Psoas muscle (tissue), 8 donors: ENCODE data around the gene TMPRSS9. TPM values are rescaled to one million over a fixed set of nuclear protein-coding genes. Genes with fewer than 3 reads are reported as not detected.
A peak's percentile ranks its signal among the peaks of the same experiment; 100 is the strongest.

Source experiments
- ATAC-seq, 4 donors: fragments of 200-7000 bp; cut with Tn5 transposase; one replicate each; pipeline ENCODE4 v1.9.1; 2020; ENCODE audit warnings: moderate library complexity in 3 of 4, mild to moderate bottlenecking in 2 of 4
- DNase-seq, 2 donors: peaks; one replicate each; pipeline ENCODE4 v3.0.0-alpha.2; 2020
- H3K27ac ChIP-seq: fragments of 200-600 bp; one replicate; pipeline ENCODE4 v1.8.0; 2022
- H3K27me3 ChIP-seq, 3 donors: fragments of 200-600 bp in 1 of 3; one replicate each; pipeline versions ENCODE4 v1.6.1 to v1.8.0; 2013 to 2022; ENCODE audit warnings: low read length in 2 of 3, mild to moderate bottlenecking in 2 of 3, moderate library complexity in 1 of 3; ENCODE audit not compliant: insufficient read depth in 3 of 3
- H3K36me3 ChIP-seq, 2 donors: fragments of 200-600 bp in 1 of 2; one replicate each; pipeline versions ENCODE4 v1.6.1 to v1.8.0; 2013 to 2022; ENCODE audit warnings: low read depth in 1 of 2, mild to moderate bottlenecking in 1 of 2, moderate library complexity in 1 of 2; ENCODE audit not compliant: insufficient read depth in 1 of 2
- H3K4me1 ChIP-seq: fragments of 200-600 bp; one replicate; pipeline ENCODE4 v1.8.0; 2022
- H3K4me3 ChIP-seq: fragments of 200-600 bp; one replicate; pipeline ENCODE4 v1.8.0; 2022; ENCODE audit warnings: mild to moderate bottlenecking
- H3K9me3 ChIP-seq: fragments of 200-600 bp; one replicate; pipeline ENCODE4 v1.8.0; 2022
- WGBS, 3 donors: extraction: QIAGEN DNeasy Blood & Tissue Kit; methylation state at CpG; one replicate each; pipeline versions ENCODE4 v1.1.6 to v1.1.7; 2013; 5-methylcytosine and 5-hydroxymethylcytosine counted together
- intact Hi-C, 2 donors: fragments of 100-400 bp; cut with DNase I; formaldehyde crosslinking; loops; one replicate each; pipeline versions ENCODE4 v1.11.0 to v1.14.2; 2022
- polyA plus RNA-seq, 3 donors: library from polyadenylated mRNA; stranded (reverse); fragments of 200-250 nt; gene quantifications; one replicate each; pipeline ENCODE4 v1.2.3, GENCODE V29; 2013
- total RNA-seq, 4 donors: library from RNA; stranded (reverse); fragmentation: NEBNext Ultra II Directional in 2 of 4; extraction: Animal tissue kit (Norgen Biotek cat#: 25700) in 2 of 4; gene quantifications; one replicate each; pipeline versions ENCODE4 v1.2.1 to v1.2.4, GENCODE V29; 2021 to 2023
- TF ChIP-seq, protein P1 (sequence below): fragments of 200-600 bp; IDR thresholded peaks from one replicate; pipeline ENCODE4 v1.8.0; 2022; ENCODE audit warnings: antibody characterized with exemption
- donor health status: healthy with polysubstance abuse.
- donor health status: DM: no; HTN: no; CAD: no; lungs with moderate emphysema.
- donor health status: Bipolar disorder and iron deficiency.
- donor health status: healthy.
- donor health status: DM: yes; HTN: yes; CAD: no.
- donor health status: DM: no; HTN: no; CAD: no.
- donor health status: DM: no; HTN: no; CAD: no.
- donor health status: DM: yes; HTN: yes; CAD: no.

TMPRSS9 gene
- total and polyA plus RNA-seq, 7 donors = 0.17 TPM; not detected in 6

DNA sequence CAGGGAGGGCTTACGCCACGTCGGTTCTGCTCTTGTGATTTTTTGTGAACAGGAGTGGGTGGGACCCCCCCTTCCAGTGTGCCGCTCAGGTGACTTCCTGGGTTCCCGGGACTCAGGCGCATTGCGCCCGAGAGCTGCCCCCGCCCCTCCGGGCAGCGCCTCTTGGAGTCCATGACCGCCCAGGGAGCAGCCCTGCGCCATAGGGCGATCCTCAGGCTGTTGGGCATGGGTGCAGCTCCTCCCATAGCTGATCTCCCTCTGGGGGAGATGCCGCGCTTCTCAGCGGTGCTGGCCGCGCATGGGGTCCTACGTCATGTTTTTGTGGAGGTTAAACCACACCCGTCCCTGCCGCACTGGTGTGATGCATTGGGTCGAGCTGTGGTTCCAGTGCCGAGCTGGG, 7.9 kb upstream of the TMPRSS9 start:
- Histone ChIP-seq H3K4me3 (no peak overlapping the region), H3K9me3 (no peaks in the 10 kb centered on the region), H3K27ac (no peak overlapping the region), H3K36me3 (peaks cover 0 to 44% of the 10 kb centered on the region in 2 donors), H3K27me3 (no peaks in the 10 kb centered on the region), H3K4me1 (peaks cover 9% of the 10 kb centered on the region)
- TF ChIP-seq, protein P1, sequence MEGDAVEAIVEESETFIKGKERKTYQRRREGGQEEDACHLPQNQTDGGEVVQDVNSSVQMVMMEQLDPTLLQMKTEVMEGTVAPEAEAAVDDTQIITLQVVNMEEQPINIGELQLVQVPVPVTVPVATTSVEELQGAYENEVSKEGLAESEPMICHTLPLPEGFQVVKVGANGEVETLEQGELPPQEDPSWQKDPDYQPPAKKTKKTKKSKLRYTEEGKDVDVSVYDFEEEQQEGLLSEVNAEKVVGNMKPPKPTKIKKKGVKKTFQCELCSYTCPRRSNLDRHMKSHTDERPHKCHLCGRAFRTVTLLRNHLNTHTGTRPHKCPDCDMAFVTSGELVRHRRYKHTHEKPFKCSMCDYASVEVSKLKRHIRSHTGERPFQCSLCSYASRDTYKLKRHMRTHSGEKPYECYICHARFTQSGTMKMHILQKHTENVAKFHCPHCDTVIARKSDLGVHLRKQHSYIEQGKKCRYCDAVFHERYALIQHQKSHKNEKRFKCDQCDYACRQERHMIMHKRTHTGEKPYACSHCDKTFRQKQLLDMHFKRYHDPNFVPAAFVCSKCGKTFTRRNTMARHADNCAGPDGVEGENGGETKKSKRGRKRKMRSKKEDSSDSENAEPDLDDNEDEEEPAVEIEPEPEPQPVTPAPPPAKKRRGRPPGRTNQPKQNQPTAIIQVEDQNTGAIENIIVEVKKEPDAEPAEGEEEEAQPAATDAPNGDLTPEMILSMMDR = no peak
- WGBS, 3 donors = 92 to 93% (median 92%) methylated on average over 24 of the region's 24 CpGs
- ATAC-seq (no peak), DNase-seq (peak in 1 of 2 donors; percentile 45)
- intact Hi-C loops = no loop called here

DNA sequence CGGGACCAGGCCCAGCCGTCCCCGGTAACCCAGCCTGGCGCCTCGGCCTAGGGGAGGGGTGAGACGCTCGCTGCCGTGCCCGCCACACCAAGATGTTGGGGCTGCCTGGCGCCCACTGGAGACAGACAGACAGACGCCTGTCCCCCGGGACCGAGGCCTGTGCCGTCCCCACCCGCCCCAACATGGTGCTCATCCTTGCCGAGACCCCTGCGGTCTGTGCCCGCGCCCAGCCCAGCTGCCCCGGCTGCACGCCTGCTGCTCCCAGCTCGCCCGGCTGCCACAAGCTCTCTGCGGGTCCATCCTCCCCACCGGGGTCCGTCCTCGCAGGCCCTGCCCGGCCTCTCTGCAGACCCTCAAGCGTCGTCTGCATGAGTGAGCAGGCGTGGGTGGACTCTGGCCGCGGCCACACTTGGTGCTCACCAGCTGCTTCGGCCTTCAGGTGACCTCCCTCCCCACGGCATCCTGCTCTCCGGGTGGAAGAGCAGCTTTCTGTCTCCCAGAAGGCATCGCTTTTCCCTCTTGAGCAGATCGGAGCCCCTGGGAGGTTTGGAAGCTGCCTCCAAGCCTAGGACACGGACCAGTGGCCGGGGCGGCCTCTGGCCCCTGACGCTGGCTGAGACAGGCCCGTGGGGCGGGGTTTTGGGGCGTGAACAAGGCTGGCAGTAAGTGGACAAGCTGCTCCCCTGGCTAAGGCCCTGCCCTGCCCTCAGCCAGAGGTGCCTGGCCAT, 6.7 kb upstream of the TMPRSS9 start:
- peaks cover 9% of the 10 kb centered on the region for H3K4me1 ChIP-seq
- peaks cover 0 to 44% of the 10 kb centered on the region in 2 donors for H3K36me3 ChIP-seq
- intact Hi-C loops = no loop called here
- 89 to 91% (median 90%) methylated on average over 35 to 45 of the region's 45 CpGs for WGBS, 3 donors
- ATAC-seq (no peak), DNase-seq (no peak)
- no peak overlapping the region for H3K4me3 ChIP-seq
- H3K9me3 ChIP-seq = no peaks in the 10 kb centered on the region
- H3K27me3 ChIP-seq = no peaks in the 10 kb centered on the region
- TF ChIP-seq, protein P1 = no peak
- H3K27ac ChIP-seq = no peak overlapping the region

DNA sequence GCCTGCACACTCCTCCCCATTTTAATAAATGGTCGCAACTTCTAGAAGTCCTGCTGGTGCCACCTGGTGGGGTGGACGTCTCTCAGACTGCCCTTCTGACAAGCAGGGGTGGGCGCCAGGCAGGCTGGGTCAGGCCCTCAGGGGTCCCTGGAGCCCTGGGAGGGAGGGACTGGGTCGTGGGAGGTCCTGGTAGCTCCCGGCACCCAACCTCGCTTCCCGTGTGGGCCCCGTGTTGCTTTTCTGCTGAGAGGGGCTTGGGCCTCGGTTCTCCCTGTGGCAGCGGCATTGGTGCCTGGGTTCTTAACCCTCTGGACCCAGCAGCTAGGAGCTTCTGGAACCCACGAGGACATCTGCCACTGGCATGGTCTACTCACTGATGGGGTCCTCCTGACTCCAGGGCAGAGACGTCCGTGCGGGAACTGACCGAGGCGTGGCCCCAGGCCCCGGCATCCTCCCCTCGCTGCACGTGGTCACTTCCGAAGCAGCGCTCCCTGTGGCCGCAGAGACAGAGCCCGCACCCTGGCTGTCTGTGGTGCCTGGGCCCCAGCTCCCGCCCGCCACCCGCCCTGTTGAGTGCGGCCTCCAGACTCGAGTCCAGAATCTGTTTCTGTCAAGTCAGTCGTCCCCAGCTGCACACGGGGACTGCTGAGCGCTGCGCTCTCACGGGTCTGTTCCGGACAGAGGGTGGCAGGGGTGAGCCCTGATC, 6.0 kb upstream of the TMPRSS9 start:
- no peak overlapping the region for H3K4me3 ChIP-seq
- H3K9me3 ChIP-seq = no peaks in the 10 kb centered on the region
- WGBS, 3 donors = 91 to 93% (median 92%) methylated on average over 30 to 34 of the region's 34 CpGs
- intact Hi-C loops = no loop called here
- ATAC-seq = no peak
- H3K27me3 ChIP-seq = no peaks in the 10 kb centered on the region
- H3K4me1 ChIP-seq = peaks cover 9% of the 10 kb centered on the region
- TF ChIP-seq, protein P1 = no peak
- peaks cover 0 to 44% of the 10 kb centered on the region in 2 donors for H3K36me3 ChIP-seq
- DNase-seq = no peak
- H3K27ac ChIP-seq = no peak overlapping the region

DNA sequence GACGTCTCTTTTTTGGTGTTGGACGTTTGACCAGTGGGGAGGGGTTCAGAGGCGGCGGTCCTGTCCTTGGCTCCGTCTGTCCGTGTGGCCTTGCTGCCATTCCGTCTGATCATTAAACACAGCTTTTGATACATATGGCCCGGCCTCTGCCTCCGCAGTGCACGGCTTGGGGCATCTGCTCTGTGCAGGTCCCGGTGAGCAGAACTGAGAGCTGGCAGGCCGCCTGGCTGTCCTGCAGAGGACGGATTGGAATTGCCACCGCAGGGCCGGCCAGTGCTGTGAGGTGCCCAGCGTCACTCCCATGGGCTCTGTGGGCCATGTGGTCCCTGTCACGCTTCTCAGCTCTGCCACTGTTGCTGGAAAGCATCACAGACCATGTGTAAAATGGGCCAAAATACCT, 5.4 kb upstream of the TMPRSS9 start:
- DNase-seq (no peak), ATAC-seq (no peak)
- 84 to 89% (median 86%) methylated on average over 17 of the region's 17 CpGs for WGBS, 3 donors
- H3K27ac ChIP-seq = no peak overlapping the region
- intact Hi-C loops = no loop called here
- H3K9me3 ChIP-seq = no peaks in the 10 kb centered on the region
- TF ChIP-seq, protein P1 = no peak
- no peaks in the 10 kb centered on the region for H3K27me3 ChIP-seq
- no peak overlapping the region for H3K4me3 ChIP-seq
- H3K36me3 ChIP-seq = peaks cover 0 to 44% of the 10 kb centered on the region in 2 donors
- peaks cover 9% of the 10 kb centered on the region for H3K4me1 ChIP-seq
